ENCODE results near the gene POU2F1. TPM values are rescaled to one million over a fixed set of nuclear protein-coding genes. Genes with fewer than 3 reads are reported as not detected.

POU2F1 gene
- polyA plus RNA-seq, 2 of the 4 experiments (the other 2 are of a cell fraction), result 2.9 to 9.4 TPM

GRCh38 chr1:167280912-167281311, 60.2 kb downstream of the POU2F1 start:
- ChIA-PET CTCF (interaction anchor here (4.7 kb wide), 1 partner anchor 13 kb away, joined by 31 read pairs; no protein-coding TSS in a partner anchor), POLR2A (no interaction called here)
- Histone ChIP-seq H3K4me1 (no peaks in the 10 kb centered on the region), H3K9me3 (no peaks in the 10 kb centered on the region), H3K4me3 (no peak overlapping the region), H3K4me2 (no peak overlapping the region), H3K27ac (no peak overlapping the region)
- DNase-seq (ENCODE audit: low read depth in 1 of 2, low spot score in 1 of 2), result no peak
- TF ChIP-seq HOXB5 (CRISPR knock-in tag; IDR thresholded peaks at IDR 0.05) (no peak), CEBPB (IDR thresholded peaks at IDR 0.05) (no peak), RCOR1 (IDR thresholded peaks at IDR 0.05; ENCODE audit: low read depth, low read length) (no peak), KDM1A (IDR thresholded peaks at IDR 0.05; ENCODE audit: low read depth) (no peak), NFE2L2 (conservative IDR thresholded peaks at IDR 0.05; ENCODE audit: low read length) (no peak)
- ATAC-seq, result no peak
- whole genome bisulfite sequencing (ENCODE audit: missing lambda C conversion rate), result 95% methylated on average over 3 of the region's 3 CpGs
- FAIRE-seq, result no peak

GRCh38 chr1:167288390-167289074, 67.8 kb downstream of the POU2F1 start:
- Histone ChIP-seq H3K9me3 (no peaks in the 10 kb centered on the region), H3K4me3 (no peak overlapping the region), H3K27ac (no peak overlapping the region), H3K4me1 (peaks cover 16% of the 10 kb centered on the region), H3K4me2 (peak overlapping the region; percentile 29; the same call in 2 of the 3 replicates)
- WGBS (ENCODE audit: missing lambda C conversion rate), result 72% methylated on average over 3 of the region's 3 CpGs
- no peak for FAIRE-seq
- ATAC-seq, result no peak
- POLR2A ChIA-PET, result no interaction called here
- CTCF ChIA-PET, result no interaction called here
- DNase-seq (ENCODE audit: low read depth in 1 of 2, low spot score in 1 of 2), result no peak
- no peak for TF ChIP-seq TFCP2L1 (CRISPR knock-in tag; IDR thresholded peaks at IDR 0.05)
- TF ChIP-seq HDAC2 (IDR thresholded peaks at IDR 0.05), result no peak
- TF ChIP-seq CEBPB (IDR thresholded peaks at IDR 0.05), result no peak
- no peak for TF ChIP-seq HES2 (IDR thresholded peaks at IDR 0.05)
- TF ChIP-seq SREBF2 (IDR thresholded peaks at IDR 0.05), result no peak
- TF ChIP-seq PBX3 (IDR thresholded peaks at IDR 0.05), result no peak
- TF ChIP-seq HMGXB4 (CRISPR knock-in tag; IDR thresholded peaks at IDR 0.05; ENCODE audit: borderline replicate concordance), result no peak
- TF ChIP-seq SMC3 (IDR thresholded peaks at IDR 0.05), result no peak
- TF ChIP-seq HOXB5 (CRISPR knock-in tag; IDR thresholded peaks at IDR 0.05), result no peak
- no peak for TF ChIP-seq EHMT2 (IDR thresholded peaks at IDR 0.05; ENCODE audit: low read depth)
- TF ChIP-seq ATOH8 (CRISPR knock-in tag; IDR thresholded peaks at IDR 0.05; ENCODE audit: low read depth), result no peak
- TF ChIP-seq ESRRA (IDR thresholded peaks at IDR 0.05; ENCODE audit: borderline replicate concordance, low read length), result no peak
- no peak for TF ChIP-seq JUNB (IDR thresholded peaks at IDR 0.05)

GRCh38 chr1:167289075-167289442, 68.4 kb downstream of the POU2F1 start:
- no peak for ATAC-seq

More at GRCh38 chr1:167289075-167289442, 68.4 kb downstream of the POU2F1 start:
- Histone ChIP-seq H3K9me3 (no peaks in the 10 kb centered on the region), H3K4me2 (no peak overlapping the region), H3K27ac (no peak overlapping the region), H3K4me1 (peaks cover 16% of the 10 kb centered on the region), H3K4me3 (no peak overlapping the region)
- TF ChIP-seq HEYL (CRISPR knock-in tag; IDR thresholded peaks at IDR 0.05) (no peak), ESRRA (IDR thresholded peaks at IDR 0.05; ENCODE audit: borderline replicate concordance, low read length) (no peak), EP300 (IDR thresholded peaks at IDR 0.05) (no peak), CBX8 (IDR thresholded peaks at IDR 0.05) (no peak), ELK1 (IDR thresholded peaks at IDR 0.05; ENCODE audit: low read depth, low read length) (no peak), NPAS2 (CRISPR knock-in tag; IDR thresholded peaks at IDR 0.05; ENCODE audit: borderline replicate concordance) (no peak), MAFK (IDR thresholded peaks at IDR 0.05; ENCODE audit: partially characterized antibody) (no peak), HOXB13 (CRISPR knock-in tag; IDR thresholded peaks at IDR 0.05; ENCODE audit: low read depth) (no peak), MYC (IDR thresholded peaks at IDR 0.05; ENCODE audit: borderline replicate concordance, low read length) (no peak), PBX3 (IDR thresholded peaks at IDR 0.05) (no peak), CEBPB (IDR thresholded peaks at IDR 0.05) (no peak), EHMT2 (IDR thresholded peaks at IDR 0.05; ENCODE audit: low read depth) (no peak), GATA3 (IDR thresholded peaks at IDR 0.05; ENCODE audit: borderline replicate concordance) (no peak), KDM1A (IDR thresholded peaks at IDR 0.05; ENCODE audit: low read depth) (no peak), ZNF302 (CRISPR knock-in tag; IDR thresholded peaks at IDR 0.05) (no peak), TFCP2L1 (CRISPR knock-in tag; IDR thresholded peaks at IDR 0.05) (no peak)
- POLR2A ChIA-PET, result no interaction called here
- FAIRE-seq, result no peak
- 71% methylated on average over 1 of the region's 1 CpG for WGBS (ENCODE audit: missing lambda C conversion rate)
- no peak for DNase-seq (ENCODE audit: low read depth in 1 of 2, low spot score in 1 of 2)
- CTCF ChIA-PET, result no interaction called here

Data from A549 (cell line).